ENCODE measurements around the gene ZNF207. TPM values are rescaled to one million over a fixed set of nuclear protein-coding genes. Genes with fewer than 3 reads are reported as not detected.
A peak's percentile ranks its signal among the peaks of the same experiment; 100 is the strongest.

Gene ZNF207
- total and polyA plus RNA-seq, 2 of the 8 experiments (the other 6 are each of a cell fraction or from before 2014, with no cell fraction given), result 268 to 286 TPM

GRCh38 chr17:32302860-32303649 lies 46.9 kb upstream of the ZNF207 start (continued):
- TF ChIP-seq BACH1 (IDR thresholded peaks at IDR 0.05; ENCODE audit: low read length), result peak; percentile 30; the same call in 1 of the 2 replicates
- TF ChIP-seq MAFK (IDR thresholded peaks at IDR 0.05; ENCODE audit: low read depth, low read length), result no peak
- TF ChIP-seq CTCF (IDR thresholded peaks at IDR 0.05; ENCODE audit: control extremely low read depth in 1 of 3, insufficient read depth in 1 of 3, low read depth in 1 of 3, low read length in 3 of 3), result no peak
- no peak for TF ChIP-seq CHD7 (IDR thresholded peaks at IDR 0.05; ENCODE audit: insufficient replicate concordance, low read length)
- TF ChIP-seq GTF2F1 (IDR thresholded peaks at IDR 0.05; ENCODE audit: borderline replicate concordance, low read depth, low read length), result no peak
- no peak for TF ChIP-seq TAF7 (optimal IDR thresholded peaks at IDR 0.05; ENCODE audit: borderline replicate concordance, low read depth, low read length)
- TF ChIP-seq SP1 (IDR thresholded peaks at IDR 0.05; ENCODE audit: low read depth, low read length), result 0 out of 2 replicates have a peak, but pooled peaks have one; percentile 50
